T1000 (cell line): ENCODE measurements around the gene GMCL2.

ENCODE experiments used
- DNase-seq: peaks from one replicate; lab custom pipeline; 2025; ENCODE audit warnings: mixed read lengths; lab: John Stamatoyannopoulos, UW

GMCL2 gene

GRCh38 chr5:178182158-178182876, 4.9 kb downstream of the GMCL2 start:
- no peak for DNase-seq

GRCh38 chr5:178180141-178180863, 6.9 kb downstream of the GMCL2 start:
- no peak for DNase-seq

- no peak for DNase-seq
Measured at GRCh38 chr5:178177569-178177968, 9.6 kb downstream of the GMCL2 start.

GRCh38 chr5:178176791-178177190, 10.4 kb downstream of the GMCL2 start:
- no peak for DNase-seq

- DNase-seq = no peak
Measured at GRCh38 chr5:178174456-178174855, 12.7 kb downstream of the GMCL2 start.

- no peak for DNase-seq
Measured at GRCh38 chr5:178170455-178170854, 16.7 kb downstream of the GMCL2 start.

- DNase-seq = no peak
Measured at GRCh38 chr5:178165581-178165980, 21.6 kb downstream of the GMCL2 start.

- peak; percentile 74 for DNase-seq
Measured at GRCh38 chr5:178163772-178164735, 23.1 kb downstream of the GMCL2 start.

- DNase-seq = no peak
Measured at GRCh38 chr5:178162481-178162880, 24.7 kb downstream of the GMCL2 start.

- DNase-seq = no peak
Measured at GRCh38 chr5:178160176-178160575, 27.0 kb downstream of the GMCL2 start.

GRCh38 chr5:178155065-178155464, 32.1 kb downstream of the GMCL2 start:
- DNase-seq = no peak

GRCh38 chr5:178153530-178154340, 33.4 kb downstream of the GMCL2 start, which contains the start of gene NHP2:
NHP2 (minus strand) TSS chr5:178153885; CDS start chr5:178153817, 68 bp downstream.
- DNase-seq = peak; percentile 96

- DNase-seq = no peak
Measured at GRCh38 chr5:178152491-178153444, 34.4 kb downstream of the GMCL2 start.

GRCh38 chr5:178150977-178151734, 36.0 kb downstream of the GMCL2 start:
- DNase-seq = no peak

GRCh38 chr5:178149199-178149932, 37.8 kb downstream of the GMCL2 start:
- no peak for DNase-seq

- no peak for DNase-seq
Measured at GRCh38 chr5:178147406-178147805, 39.8 kb downstream of the GMCL2 start.

- peak; percentile 55 for DNase-seq
Measured at GRCh38 chr5:178145965-178146820, 41.0 kb downstream of the GMCL2 start.

GRCh38 chr5:178143901-178144300, 43.3 kb downstream of the GMCL2 start:
- DNase-seq = no peak
